ENCODE data around the gene PAIP2B. TPM values are rescaled to one million over a fixed set of nuclear protein-coding genes. Genes with fewer than 3 reads are reported as not detected.

The PAIP2B gene
- total RNA-seq, 4 donors from 2014 or later, result 2.8 to 5.0 (median 4.0) TPM

GRCh38 chr2:71220743-71221142, 6.2 kb downstream of the PAIP2B start:
- no peak for DNase-seq (ENCODE audit: low spot score)
- TF ChIP-seq, protein P1, sequence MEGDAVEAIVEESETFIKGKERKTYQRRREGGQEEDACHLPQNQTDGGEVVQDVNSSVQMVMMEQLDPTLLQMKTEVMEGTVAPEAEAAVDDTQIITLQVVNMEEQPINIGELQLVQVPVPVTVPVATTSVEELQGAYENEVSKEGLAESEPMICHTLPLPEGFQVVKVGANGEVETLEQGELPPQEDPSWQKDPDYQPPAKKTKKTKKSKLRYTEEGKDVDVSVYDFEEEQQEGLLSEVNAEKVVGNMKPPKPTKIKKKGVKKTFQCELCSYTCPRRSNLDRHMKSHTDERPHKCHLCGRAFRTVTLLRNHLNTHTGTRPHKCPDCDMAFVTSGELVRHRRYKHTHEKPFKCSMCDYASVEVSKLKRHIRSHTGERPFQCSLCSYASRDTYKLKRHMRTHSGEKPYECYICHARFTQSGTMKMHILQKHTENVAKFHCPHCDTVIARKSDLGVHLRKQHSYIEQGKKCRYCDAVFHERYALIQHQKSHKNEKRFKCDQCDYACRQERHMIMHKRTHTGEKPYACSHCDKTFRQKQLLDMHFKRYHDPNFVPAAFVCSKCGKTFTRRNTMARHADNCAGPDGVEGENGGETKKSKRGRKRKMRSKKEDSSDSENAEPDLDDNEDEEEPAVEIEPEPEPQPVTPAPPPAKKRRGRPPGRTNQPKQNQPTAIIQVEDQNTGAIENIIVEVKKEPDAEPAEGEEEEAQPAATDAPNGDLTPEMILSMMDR (IDR thresholded peaks at IDR 0.05), result no peak
- no peak for ATAC-seq (ENCODE audit: low FRiP score)

DNA sequence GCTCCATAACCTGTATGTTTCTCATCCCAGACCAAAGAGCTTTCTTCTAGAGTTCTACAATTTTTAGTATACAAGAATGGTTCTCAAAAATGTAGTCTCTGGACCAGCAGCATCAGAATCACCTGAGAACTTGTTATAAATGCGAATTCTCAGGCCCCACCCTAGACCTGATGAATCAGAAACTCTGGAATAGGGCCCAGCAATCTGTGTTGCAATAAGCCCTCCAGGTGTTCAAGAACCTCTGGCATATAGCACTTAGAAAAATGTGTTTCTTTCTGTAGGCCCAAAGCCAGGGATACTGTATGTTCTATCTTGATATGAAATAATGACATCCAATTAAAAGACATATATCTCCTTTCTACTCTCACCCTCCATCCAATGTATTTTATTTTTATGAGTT, 10.4 kb downstream of the PAIP2B start:
- ATAC-seq (ENCODE audit: low FRiP score), result no peak
- no peak for DNase-seq (ENCODE audit: low spot score)
- TF ChIP-seq, protein P1 (IDR thresholded peaks at IDR 0.05), result no peak

- DNase-seq (ENCODE audit: low spot score) (no peak), ATAC-seq (ENCODE audit: low FRiP score) (no peak)
- TF ChIP-seq, protein P1 (IDR thresholded peaks at IDR 0.05), result no peak
Observed at GRCh38 chr2:71215447-71215846, 11.5 kb downstream of the PAIP2B start.

GRCh38 chr2:71212336-71212735, 14.6 kb downstream of the PAIP2B start:
- DNase-seq (ENCODE audit: low spot score) (no peak), ATAC-seq (ENCODE audit: low FRiP score) (no peak)
- TF ChIP-seq, protein P1 (IDR thresholded peaks at IDR 0.05), result no peak

DNA sequence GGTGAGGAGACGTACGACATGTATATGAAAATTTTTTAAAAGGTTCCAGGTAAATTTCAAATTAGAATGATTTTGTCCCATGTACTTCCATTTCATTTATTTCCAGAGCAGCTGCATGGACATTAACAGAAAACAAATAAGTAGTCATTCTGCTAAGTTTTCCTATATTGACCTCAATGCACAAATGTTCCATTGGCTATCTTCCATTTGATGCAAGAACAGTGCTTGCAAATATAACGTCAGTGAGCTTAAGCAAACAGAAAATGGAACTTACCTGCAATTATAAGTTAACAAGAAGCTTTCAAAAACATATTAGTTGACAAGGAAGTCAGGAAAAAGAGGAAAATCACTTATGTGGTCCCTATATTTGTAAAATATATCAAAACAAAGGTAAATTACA, 16.6 kb downstream of the PAIP2B start:
- TF ChIP-seq, protein P1 (IDR thresholded peaks at IDR 0.05), result no peak
- no peak for DNase-seq (ENCODE audit: low spot score)
- no peak for ATAC-seq (ENCODE audit: low FRiP score)

- TF ChIP-seq, protein P1 (IDR thresholded peaks at IDR 0.05), result no peak
- no peak for DNase-seq (ENCODE audit: low spot score)
- no peak for ATAC-seq (ENCODE audit: low FRiP score)
Observed at GRCh38 chr2:71208756-71209155, 18.1 kb downstream of the PAIP2B start.

DNA sequence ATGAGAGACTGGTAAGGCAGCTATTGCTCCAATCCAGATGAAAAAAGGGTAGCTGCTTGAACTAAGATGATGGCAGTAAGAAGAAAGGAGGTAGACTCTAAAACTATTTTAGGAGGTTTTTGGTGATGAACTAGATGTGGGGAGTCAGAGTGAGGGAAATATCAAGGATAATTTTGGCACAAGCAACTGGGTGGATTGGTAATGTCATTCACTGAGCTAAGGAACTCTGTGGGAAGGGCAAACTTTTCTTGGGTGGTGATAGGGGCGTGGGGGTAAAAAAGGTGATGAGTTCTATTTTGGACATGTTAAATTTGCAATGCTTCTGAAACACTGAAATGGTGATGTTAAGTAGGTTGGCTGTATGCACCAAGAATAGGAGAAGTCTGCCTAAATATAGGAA, 19.3 kb downstream of the PAIP2B start:
- DNase-seq (ENCODE audit: low spot score) (no peak), ATAC-seq (ENCODE audit: low FRiP score) (no peak)
- TF ChIP-seq, protein P1 (IDR thresholded peaks at IDR 0.05), result no peak
